Endothelial cell (in vitro differentiated cells): ENCODE results near the gene HCN2. TPM values are rescaled to one million over a fixed set of nuclear protein-coding genes. Genes with fewer than 3 reads are reported as not detected.

ENCODE experiments used
- DNase-seq: peaks from one replicate; pipeline ENCODE4 v3.0.0; 2021; ENCODE audit warnings: low spot score
- H3K27ac Mint-ChIP-seq: one replicate; pipeline ENCODE4 v1.8.0; 2021; ENCODE audit warnings: mixed read lengths, inconsistent platforms; ENCODE audit not compliant: unreplicated experiment
- H3K27me3 Mint-ChIP-seq: one replicate; pipeline ENCODE4 v1.8.0; 2021; ENCODE audit warnings: mild to moderate bottlenecking, moderate library complexity, mixed read lengths, inconsistent platforms; ENCODE audit not compliant: unreplicated experiment
- H3K36me3 Mint-ChIP-seq: one replicate; pipeline ENCODE4 v1.8.0; 2021; ENCODE audit warnings: mild to moderate bottlenecking, low read depth, mixed read lengths, inconsistent platforms; ENCODE audit not compliant: unreplicated experiment
- H3K4me1 Mint-ChIP-seq: one replicate; pipeline ENCODE4 v1.8.0; 2021; ENCODE audit warnings: mild to moderate bottlenecking, mixed read lengths, inconsistent platforms; ENCODE audit not compliant: unreplicated experiment
- H3K4me3 Mint-ChIP-seq: one replicate; pipeline ENCODE4 v1.8.0; 2021; ENCODE audit warnings: mild to moderate bottlenecking, mixed read lengths, inconsistent platforms; ENCODE audit not compliant: unreplicated experiment
- H3K9me3 Mint-ChIP-seq: one replicate; pipeline ENCODE4 v1.8.0; 2021; ENCODE audit warnings: mixed read lengths, inconsistent platforms; ENCODE audit not compliant: unreplicated experiment
- CTCF ChIP-seq: fragments of 200-600 bp; sonication (generic); IDR thresholded peaks from one replicate; pipeline ENCODE4 v1.5.0; 2021; ENCODE audit warnings: antibody characterized with exemption; ENCODE audit not compliant: unreplicated experiment
- total RNA-seq: library from RNA; stranded (reverse); fragmentation: NEBNext Ultra II Directional; extraction: Animal tissue kit (Norgen Biotek cat#: 25700); gene quantifications from one replicate; pipeline ENCODE4 v1.2.1, GENCODE V29; 2021; ENCODE audit not compliant: unreplicated experiment

The HCN2 gene
- total RNA-seq, 1 donor from 2014 or later, result 0.28 TPM

DNA sequence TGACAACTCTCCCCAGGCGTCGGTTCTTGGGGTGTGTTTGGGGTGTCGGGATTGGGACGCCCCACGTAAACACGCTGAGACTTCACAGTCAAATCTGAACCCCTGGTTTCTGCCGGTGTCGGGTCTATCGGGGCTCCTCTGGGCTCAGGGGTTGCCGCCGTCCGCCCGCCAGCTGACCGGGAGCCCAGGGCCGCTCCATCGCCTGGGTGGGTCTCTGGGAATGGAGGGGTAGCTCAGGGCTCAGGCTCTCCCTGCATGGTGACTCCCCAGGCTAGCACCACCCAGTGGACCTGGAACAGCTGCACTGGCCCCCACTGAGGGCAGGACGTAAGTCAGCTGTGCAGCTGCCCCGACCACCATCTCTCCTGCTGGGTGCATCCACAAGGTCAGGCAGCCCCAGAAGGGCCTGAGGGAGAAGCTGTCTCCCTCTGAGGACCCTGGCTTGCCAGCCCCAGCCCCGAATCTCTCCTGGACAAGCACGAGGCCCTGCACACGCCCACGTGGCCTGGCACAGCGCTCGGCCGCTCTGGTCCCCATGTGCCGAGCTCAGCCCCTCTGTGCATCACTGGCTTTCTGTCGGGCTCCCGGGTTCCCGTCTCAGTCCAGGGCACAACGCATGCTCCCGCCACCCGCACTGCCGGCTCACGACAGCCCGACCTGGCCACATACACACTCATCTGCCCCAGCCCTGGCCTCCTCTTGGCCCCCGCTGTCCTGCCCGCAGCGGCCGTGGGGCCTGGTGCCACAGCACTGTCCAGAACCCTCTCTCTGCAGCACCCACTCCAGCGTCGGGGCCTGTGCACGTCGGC is 67.3 kb downstream of the HCN2 start:
- TF ChIP-seq CTCF, result no peak
- no peak overlapping the region for H3K27ac Mint-ChIP-seq
- peaks cover 9% of the 10 kb centered on the region for H3K27me3 Mint-ChIP-seq
- peaks cover 4% of the 10 kb centered on the region for H3K36me3 Mint-ChIP-seq
- no peak for DNase-seq
- no peaks in the 10 kb centered on the region for H3K9me3 Mint-ChIP-seq
- H3K4me3 Mint-ChIP-seq, result no peak overlapping the region
- peaks cover 8% of the 10 kb centered on the region for H3K4me1 Mint-ChIP-seq

GRCh38 chr19:657611-658010 is 67.9 kb downstream of the HCN2 start:
- peaks cover 9% of the 10 kb centered on the region for H3K27me3 Mint-ChIP-seq

DNA sequence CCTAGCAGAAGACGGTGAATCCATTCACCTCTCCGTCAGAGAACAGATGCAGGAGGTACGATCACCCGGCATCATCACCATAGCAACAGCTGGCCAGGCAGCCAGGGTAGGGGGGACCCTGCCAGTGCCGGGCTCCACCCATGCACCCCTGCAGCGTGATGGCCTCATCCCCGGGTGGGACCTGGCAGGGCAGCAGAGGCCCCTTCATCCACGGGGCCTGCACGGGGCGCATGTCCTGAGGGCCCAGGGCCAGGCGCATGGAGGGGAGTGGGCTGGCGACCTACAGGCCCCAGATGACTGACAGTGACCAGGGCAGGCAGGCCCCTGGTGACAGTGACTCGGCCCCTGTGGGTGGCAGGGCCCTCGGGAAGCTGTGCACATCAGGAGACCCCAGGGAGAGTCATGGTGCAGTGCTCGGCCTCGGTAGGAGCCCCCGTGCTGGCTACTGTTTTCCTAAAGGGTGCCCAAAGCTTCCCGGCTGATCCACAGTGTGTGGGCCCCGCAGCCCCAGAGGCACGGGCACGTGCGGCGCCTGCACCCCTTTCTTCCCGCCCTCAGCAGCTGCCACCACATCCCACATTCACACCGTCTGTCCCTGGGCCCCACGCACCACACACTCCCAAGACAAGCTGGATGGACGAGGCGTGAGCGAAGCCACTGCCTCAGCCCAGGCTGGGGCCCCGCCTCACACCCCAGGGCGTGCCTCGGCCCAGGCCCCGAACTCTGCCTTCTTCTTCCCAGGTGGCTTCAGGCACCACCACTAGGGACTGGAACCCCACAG is 68.6 kb downstream of the HCN2 start:
- peaks cover 4% of the 10 kb centered on the region for H3K36me3 Mint-ChIP-seq
- H3K9me3 Mint-ChIP-seq, result no peaks in the 10 kb centered on the region
- no peak overlapping the region for H3K27ac Mint-ChIP-seq
- H3K4me1 Mint-ChIP-seq, result peaks cover 8% of the 10 kb centered on the region
- H3K27me3 Mint-ChIP-seq, result peaks cover 9% of the 10 kb centered on the region
- H3K4me3 Mint-ChIP-seq, result no peak overlapping the region
- TF ChIP-seq CTCF, result no peak
- no peak for DNase-seq

More at GRCh38 chr19:657611-658010, 67.9 kb downstream of the HCN2 start:
- no peak for DNase-seq
- TF ChIP-seq CTCF, result no peak
- no peak overlapping the region for H3K4me3 Mint-ChIP-seq
- peaks cover 4% of the 10 kb centered on the region for H3K36me3 Mint-ChIP-seq
- no peaks in the 10 kb centered on the region for H3K9me3 Mint-ChIP-seq
- no peak overlapping the region for H3K27ac Mint-ChIP-seq
- peaks cover 8% of the 10 kb centered on the region for H3K4me1 Mint-ChIP-seq

DNA sequence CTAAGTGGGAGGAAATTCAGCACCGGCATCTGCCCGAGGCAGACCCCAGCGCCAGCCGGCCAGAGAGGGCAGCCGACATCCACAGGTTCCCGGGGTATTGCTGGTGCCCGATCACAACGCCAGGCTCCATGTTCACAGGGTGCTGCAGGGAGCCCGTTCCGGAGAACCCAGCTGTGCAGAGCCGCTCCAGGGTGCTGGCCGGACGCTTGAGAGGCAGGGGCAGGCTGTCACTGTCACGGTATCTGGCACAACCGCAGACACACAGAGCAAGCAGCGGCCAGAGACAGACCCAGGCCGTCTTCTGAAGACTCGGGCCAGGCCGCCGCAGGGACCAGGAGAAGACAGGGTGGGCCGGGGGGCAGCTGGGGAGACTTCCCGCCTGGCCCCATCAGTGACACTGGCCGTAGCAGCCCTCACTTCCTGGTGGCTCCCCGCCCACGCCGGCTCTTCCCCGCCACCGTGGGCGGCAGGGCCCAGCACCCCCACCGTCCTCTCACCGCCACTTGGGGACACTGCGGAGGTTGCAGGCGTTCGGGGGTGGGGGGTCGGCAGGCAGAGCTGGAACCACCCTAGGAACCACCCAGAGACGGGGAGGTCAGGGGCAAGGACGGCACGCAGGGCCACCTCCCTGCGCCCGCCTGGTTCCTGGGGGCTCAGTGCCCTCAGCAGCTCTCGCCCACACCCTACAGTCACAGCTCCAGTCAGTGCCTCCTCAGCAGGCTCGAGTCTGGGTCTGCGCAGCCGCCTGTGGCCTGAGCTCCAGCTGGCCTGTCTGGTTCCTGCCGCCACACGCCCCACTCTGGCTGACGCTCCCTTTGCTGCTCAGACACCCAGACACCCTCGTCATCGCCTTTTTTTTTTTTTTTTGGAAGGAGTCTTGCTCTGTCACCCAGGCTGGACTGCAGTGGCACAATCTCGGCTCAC is 69.5 kb downstream of the HCN2 start:
- no peak for DNase-seq
- H3K4me3 Mint-ChIP-seq, result peak overlapping the region; percentile 37
- H3K27me3 Mint-ChIP-seq, result peaks cover 16% of the 10 kb centered on the region
- H3K9me3 Mint-ChIP-seq, result no peaks in the 10 kb centered on the region
- no peak overlapping the region for H3K27ac Mint-ChIP-seq
- H3K4me1 Mint-ChIP-seq, result peaks cover 8% of the 10 kb centered on the region
- TF ChIP-seq CTCF, result no peak
- peaks cover 4% of the 10 kb centered on the region for H3K36me3 Mint-ChIP-seq
